ENCODE results near the gene CD164.

CD164 gene

DNA sequence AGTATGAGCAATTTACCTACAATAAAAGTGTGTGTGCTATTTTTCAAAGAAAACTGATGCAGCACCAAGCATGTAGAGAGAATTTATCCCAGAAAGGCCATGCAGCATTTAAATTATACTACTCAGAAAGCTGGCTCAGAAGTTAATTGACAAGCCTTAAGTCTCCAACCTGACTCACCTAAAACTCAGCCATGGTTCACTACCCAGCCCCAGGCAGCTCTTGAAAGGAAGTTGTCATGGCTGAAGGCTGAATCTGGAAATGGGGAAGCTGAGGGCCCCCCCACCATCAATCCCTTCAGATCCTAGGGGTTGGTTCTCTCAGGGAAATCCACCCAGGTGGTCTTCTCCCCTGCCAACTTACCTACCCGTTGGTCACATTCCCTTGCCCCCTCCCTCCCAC, 38.5 kb upstream of the CD164 start:
- no peak for TF ChIP-seq MYC (IDR thresholded peaks at IDR 0.05; ENCODE audit: low read depth, low read length)
- TF ChIP-seq MAX (IDR thresholded peaks at IDR 0.05; ENCODE audit: low read depth, low read length): no peak
- TF ChIP-seq POLR2A (IDR thresholded peaks at IDR 0.05; ENCODE audit: extremely low read depth, insufficient read length): no peak
- no peak overlapping the region for H3K4me3 ChIP-seq (ENCODE audit: low read depth, low read length)
- DNase-seq (ENCODE audit: low read depth): peak; percentile 42

- DNase-seq (ENCODE audit: low read depth): no peak
- TF ChIP-seq MYC (IDR thresholded peaks at IDR 0.05; ENCODE audit: low read depth, low read length): no peak
- TF ChIP-seq MAX (IDR thresholded peaks at IDR 0.05; ENCODE audit: low read depth, low read length): no peak
- TF ChIP-seq POLR2A (IDR thresholded peaks at IDR 0.05; ENCODE audit: extremely low read depth, insufficient read length): no peak
- TF ChIP-seq, protein P1, sequence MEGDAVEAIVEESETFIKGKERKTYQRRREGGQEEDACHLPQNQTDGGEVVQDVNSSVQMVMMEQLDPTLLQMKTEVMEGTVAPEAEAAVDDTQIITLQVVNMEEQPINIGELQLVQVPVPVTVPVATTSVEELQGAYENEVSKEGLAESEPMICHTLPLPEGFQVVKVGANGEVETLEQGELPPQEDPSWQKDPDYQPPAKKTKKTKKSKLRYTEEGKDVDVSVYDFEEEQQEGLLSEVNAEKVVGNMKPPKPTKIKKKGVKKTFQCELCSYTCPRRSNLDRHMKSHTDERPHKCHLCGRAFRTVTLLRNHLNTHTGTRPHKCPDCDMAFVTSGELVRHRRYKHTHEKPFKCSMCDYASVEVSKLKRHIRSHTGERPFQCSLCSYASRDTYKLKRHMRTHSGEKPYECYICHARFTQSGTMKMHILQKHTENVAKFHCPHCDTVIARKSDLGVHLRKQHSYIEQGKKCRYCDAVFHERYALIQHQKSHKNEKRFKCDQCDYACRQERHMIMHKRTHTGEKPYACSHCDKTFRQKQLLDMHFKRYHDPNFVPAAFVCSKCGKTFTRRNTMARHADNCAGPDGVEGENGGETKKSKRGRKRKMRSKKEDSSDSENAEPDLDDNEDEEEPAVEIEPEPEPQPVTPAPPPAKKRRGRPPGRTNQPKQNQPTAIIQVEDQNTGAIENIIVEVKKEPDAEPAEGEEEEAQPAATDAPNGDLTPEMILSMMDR (IDR thresholded peaks at IDR 0.05; ENCODE audit: low read depth, low read length): no peak
- no peak overlapping the region for H3K4me3 ChIP-seq (ENCODE audit: low read depth, low read length)
Measured at GRCh38 chr6:109417646-109418045, 35.4 kb upstream of the CD164 start.

GRCh38 chr6:109411034-109411433, 28.8 kb upstream of the CD164 start:
- DNase-seq (ENCODE audit: low read depth): no peak
- TF ChIP-seq MYC (IDR thresholded peaks at IDR 0.05; ENCODE audit: low read depth, low read length): no peak
- H3K4me3 ChIP-seq (ENCODE audit: low read depth, low read length): no peak overlapping the region

- peak; percentile 46 for DNase-seq (ENCODE audit: low read depth)
- TF ChIP-seq, protein P1 (IDR thresholded peaks at IDR 0.05; ENCODE audit: low read depth, low read length): no peak
- TF ChIP-seq MAX (IDR thresholded peaks at IDR 0.05; ENCODE audit: low read depth, low read length) (no peak), MYC (IDR thresholded peaks at IDR 0.05; ENCODE audit: low read depth, low read length) (no peak), POLR2A (IDR thresholded peaks at IDR 0.05; ENCODE audit: extremely low read depth, insufficient read length) (no peak)
- H3K4me3 ChIP-seq (ENCODE audit: low read depth, low read length): no peak overlapping the region
Measured at GRCh38 chr6:109406196-109406595, 23.9 kb upstream of the CD164 start.

GRCh38 chr6:109397020-109397419, 14.8 kb upstream of the CD164 start:
- H3K4me3 ChIP-seq (ENCODE audit: low read depth, low read length): no peak overlapping the region
- DNase-seq (ENCODE audit: low read depth): peak; percentile 55
- TF ChIP-seq, protein P1 (IDR thresholded peaks at IDR 0.05; ENCODE audit: low read depth, low read length): peak; percentile 39
- TF ChIP-seq MAX (IDR thresholded peaks at IDR 0.05; ENCODE audit: low read depth, low read length): no peak
- TF ChIP-seq MYC (IDR thresholded peaks at IDR 0.05; ENCODE audit: low read depth, low read length): no peak
- TF ChIP-seq POLR2A (IDR thresholded peaks at IDR 0.05; ENCODE audit: extremely low read depth, insufficient read length): no peak

- no peak overlapping the region for H3K4me3 ChIP-seq (ENCODE audit: low read depth, low read length)
- no peak for DNase-seq (ENCODE audit: low read depth)
Measured at GRCh38 chr6:109396046-109396718, 13.9 kb upstream of the CD164 start.

DNA sequence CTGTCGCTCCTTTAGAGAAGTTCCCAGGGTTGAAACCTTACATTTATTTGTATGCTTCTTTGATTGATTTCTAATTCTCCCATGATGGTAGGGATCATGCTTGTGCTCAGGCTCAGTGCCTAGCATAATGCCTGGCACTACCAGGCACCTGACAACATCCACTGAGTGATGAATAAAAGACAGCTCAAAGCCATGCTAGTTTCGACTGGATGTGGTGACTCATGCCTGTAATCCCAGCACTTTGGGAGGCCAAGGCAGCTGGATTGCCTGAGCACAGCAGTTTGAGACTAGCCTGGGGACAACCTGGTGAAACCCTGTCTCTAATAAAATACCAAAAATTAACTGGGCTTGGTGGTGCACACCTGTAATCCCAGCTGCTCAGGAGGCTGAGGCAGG, 11.6 kb upstream of the CD164 start:
- no peak for DNase-seq (ENCODE audit: low read depth)
- TF ChIP-seq MAX (IDR thresholded peaks at IDR 0.05; ENCODE audit: low read depth, low read length) (no peak), MYC (IDR thresholded peaks at IDR 0.05; ENCODE audit: low read depth, low read length) (no peak), POLR2A (IDR thresholded peaks at IDR 0.05; ENCODE audit: extremely low read depth, insufficient read length) (no peak)
- TF ChIP-seq, protein P1 (IDR thresholded peaks at IDR 0.05; ENCODE audit: low read depth, low read length): no peak
- H3K4me3 ChIP-seq (ENCODE audit: low read depth, low read length): no peak overlapping the region

More at GRCh38 chr6:109396046-109396718, 13.9 kb upstream of the CD164 start:
- TF ChIP-seq MAX (IDR thresholded peaks at IDR 0.05; ENCODE audit: low read depth, low read length) (no peak), POLR2A (IDR thresholded peaks at IDR 0.05; ENCODE audit: extremely low read depth, insufficient read length) (no peak)
